Keratinocyte (primary cell): ENCODE measurements around the gene MOB3B. TPM values are rescaled to one million over a fixed set of nuclear protein-coding genes. Genes with fewer than 3 reads are reported as not detected.

Source experiments
- DNase-seq: peaks from one replicate; pipeline ENCODE4 v3.0.0-alpha.2; 2011; ENCODE audit warnings: low read depth, missing footprints, low spot score
- FAIRE-seq: peaks from 2 replicates; lab custom pipeline; 2011; peaks lifted over from hg19 to GRCh38; lab: Jason Lieb, UNC
- H2AFZ ChIP-seq: 2 replicates; pipeline ENCODE4 v1.6.0; 2012; ENCODE audit warnings: low read length, control low read depth, inconsistent platforms; ENCODE audit not compliant: control insufficient read depth
- H3K27ac ChIP-seq: 2 replicates; pipeline ENCODE4 v1.5.1; 2011; ENCODE audit warnings: low read length; ENCODE audit not compliant: control insufficient read depth, insufficient read depth
- H3K27me3 ChIP-seq: 3 replicates; pipeline ENCODE4 v1.6.0; 2011; ENCODE audit warnings: low read length; ENCODE audit not compliant: control insufficient read depth, insufficient read depth; ENCODE audit errors: extremely low read depth
- H3K36me3 ChIP-seq, 2 experiments: 2 replicates in 1 of 2; 3 replicates in 1 of 2; pipeline ENCODE4 v1.5.1; 2011; ENCODE audit warnings: low read length in 2 of 2, mild to moderate bottlenecking in 1 of 2; ENCODE audit not compliant: control insufficient read depth in 2 of 2, insufficient read depth in 2 of 2; ENCODE audit errors: extremely low read depth in 1 of 2
- H3K4me1 ChIP-seq: 3 replicates; pipeline ENCODE4 v1.5.1; 2011; ENCODE audit warnings: low read length; ENCODE audit not compliant: control insufficient read depth, insufficient read depth; ENCODE audit errors: extremely low read depth
- H3K4me2 ChIP-seq: 3 replicates; pipeline ENCODE4 v1.6.0; 2011; ENCODE audit warnings: low read depth, low read length; ENCODE audit not compliant: control insufficient read depth, insufficient read depth; ENCODE audit errors: extremely low read depth
- H3K4me3 ChIP-seq, 3 experiments: fragments of 200-600 bp in 1 of 3; sonication (generic) in 1 of 3; 2 replicates in 2 of 3; 3 replicates in 1 of 3; pipeline ENCODE4 v1.5.1; 2011 to 2016; ENCODE audit warnings: low read length in 3 of 3, mild to moderate bottlenecking in 3 of 3, control low read depth in 2 of 3, inconsistent platforms in 1 of 3, low read depth in 1 of 3, mixed read lengths in 1 of 3, mixed run types in 1 of 3, moderate library complexity in 1 of 3; ENCODE audit not compliant: control insufficient read depth in 2 of 3, insufficient read depth in 2 of 3; ENCODE audit errors: extremely low read depth in 1 of 3
- H3K79me2 ChIP-seq: 2 replicates; pipeline ENCODE4 v1.6.0; 2012; ENCODE audit warnings: low read length; ENCODE audit not compliant: control insufficient read depth, insufficient read depth
- H3K9ac ChIP-seq: 3 replicates; pipeline ENCODE4 v1.6.0; 2011; ENCODE audit warnings: low read length; ENCODE audit not compliant: control insufficient read depth, insufficient read depth; ENCODE audit errors: extremely low read depth
- H3K9me1 ChIP-seq: 3 replicates; pipeline ENCODE4 v1.6.0; 2011; ENCODE audit warnings: low read length; ENCODE audit not compliant: control insufficient read depth, insufficient read depth; ENCODE audit errors: extremely low read depth
- H3K9me3 ChIP-seq: 2 replicates; pipeline ENCODE4 v1.5.1; 2012; ENCODE audit warnings: low read depth, low read length; ENCODE audit not compliant: control insufficient read depth
- H4K20me1 ChIP-seq: 3 replicates; pipeline ENCODE4 v1.6.0; 2011; ENCODE audit warnings: low read length; ENCODE audit not compliant: control insufficient read depth, insufficient read depth; ENCODE audit errors: extremely low read depth
- CTCF ChIP-seq, 3 experiments: IDR thresholded peaks in 1 of 3; conservative IDR thresholded peaks in 1 of 3; optimal IDR thresholded peaks in 1 of 3; 2 replicates in 2 of 3; 3 replicates in 1 of 3; pipeline versions ENCODE3 to v1.5.1; 2011; ENCODE audit warnings: low read length in 3 of 3, mild to moderate bottlenecking in 3 of 3, moderate library complexity in 2 of 3, control low read depth in 1 of 3, inconsistent platforms in 1 of 3; ENCODE audit not compliant: insufficient read depth in 2 of 3; ENCODE audit errors: extremely low read depth in 1 of 3
- EZH2 ChIP-seq: IDR thresholded peaks from one replicate; pipeline ENCODE4 v1.6.1; 2012; ENCODE audit warnings: inconsistent platforms, mild to moderate bottlenecking, low read length, moderate library complexity
- dilution Hi-C: fragments of 300-500 bp; cut with MboI; formaldehyde crosslinking; loops from one replicate; pipeline ENCODE4 v1.7.0; 2020; ENCODE audit warnings: low sequenced_read_pairs; ENCODE audit not compliant: extremely low pct_ligation_motif_present
- polyA plus RNA-seq, 5 experiments: library from polyadenylated mRNA; depleted of rRNA in 3 of 5; stranded (reverse) in 3 of 5; stranded (forward) in 1 of 5; unstranded in 1 of 5; fragments of >200 nt; gene quantifications; 1 replicate in 1 of 5; 2 replicates in 3 of 5; 3 replicates in 1 of 5; pipeline versions ENCODE4 v1.2.1 to v1.2.3, GENCODE V29; 2011 to 2012; ENCODE audit warnings: missing spikeins in 2 of 5, low read depth in 1 of 5, low replicate concordance in 1 of 5

MOB3B gene
- polyA plus RNA-seq, 1 donor (not counting 4 experiments of a cell fraction or from before 2014, with no cell fraction given) = 35.3 TPM

GRCh38 chr9:27353474-27354229 lies 176.0 kb downstream of the MOB3B start:
- Histone ChIP-seq H3K36me3 (peaks cover 9 to 15% of the 10 kb centered on the region in 2 experiments), H3K9me1 (peaks cover 4% of the 10 kb centered on the region), H3K27me3 (no peaks in the 10 kb centered on the region), H3K79me2 (peaks cover 2% of the 10 kb centered on the region), H3K27ac (no peak overlapping the region), H3K9me3 (no peaks in the 10 kb centered on the region), H4K20me1 (no peaks in the 10 kb centered on the region), H3K4me1 (peaks cover 7% of the 10 kb centered on the region), H3K9ac (no peak overlapping the region), H3K4me3 (no peak overlapping the region), H3K4me2 (no peak overlapping the region), H2AFZ (no peak overlapping the region)
- FAIRE-seq (peak; percentile 29), DNase-seq (no peak)
- dilution Hi-C loops = no loop called here
- peak in 1 of 3 experiments; percentile 34 for TF ChIP-seq CTCF (optimal IDR thresholded peaks at IDR 0.05 in 1 of 3, IDR thresholded peaks at IDR 0.05 in 1 of 3, conservative IDR thresholded peaks at IDR 0.05 in 1 of 3; ENCODE audit: extremely low read depth in 1 of 3, insufficient read depth in 2 of 3, low read length in 3 of 3)
- TF ChIP-seq EZH2 = no peak

- Histone ChIP-seq H4K20me1 (no peaks in the 10 kb centered on the region), H3K9me1 (peaks cover 4% of the 10 kb centered on the region), H3K9ac (no peak overlapping the region), H3K27ac (no peak overlapping the region), H3K4me1 (peaks cover 7% of the 10 kb centered on the region), H3K4me2 (no peak overlapping the region), H3K36me3 (peaks cover 7 to 15% of the 10 kb centered on the region in 2 experiments), H3K27me3 (no peaks in the 10 kb centered on the region), H3K9me3 (no peaks in the 10 kb centered on the region), H2AFZ (no peak overlapping the region), H3K4me3 (no peak overlapping the region), H3K79me2 (peaks cover 2% of the 10 kb centered on the region)
- no peak for DNase-seq
- FAIRE-seq = no peak
- no peak for TF ChIP-seq CTCF (optimal IDR thresholded peaks at IDR 0.05 in 1 of 3, IDR thresholded peaks at IDR 0.05 in 1 of 3, conservative IDR thresholded peaks at IDR 0.05 in 1 of 3; ENCODE audit: extremely low read depth in 1 of 3, insufficient read depth in 2 of 3, low read length in 3 of 3)
- no peak for TF ChIP-seq EZH2
- dilution Hi-C loops = no loop called here
Measured at GRCh38 chr9:27353166-27353473, 176.5 kb downstream of the MOB3B start.
